OCI-LY1 (cell line): ENCODE results near the gene ASAH2.

Experiments
- CTCF ChIP-seq: fragments of 200-600 bp; sonication (generic), shearing (Covaris generic); IDR thresholded peaks from 2 replicates; pipeline ENCODE4 v1.5.1; 2017; ENCODE audit warnings: mild to moderate bottlenecking, antibody characterized with exemption, low read length, moderate library complexity, mixed read lengths
- EZH2 ChIP-seq: fragments of 200-600 bp; sonication (generic), shearing (Covaris generic); IDR thresholded peaks from 2 replicates; pipeline ENCODE4 v1.8.0; 2017; ENCODE audit warnings: borderline replicate concordance, mixed run types, mild to moderate bottlenecking, antibody characterized with exemption, low read length, moderate library complexity, mixed read lengths

DNA sequence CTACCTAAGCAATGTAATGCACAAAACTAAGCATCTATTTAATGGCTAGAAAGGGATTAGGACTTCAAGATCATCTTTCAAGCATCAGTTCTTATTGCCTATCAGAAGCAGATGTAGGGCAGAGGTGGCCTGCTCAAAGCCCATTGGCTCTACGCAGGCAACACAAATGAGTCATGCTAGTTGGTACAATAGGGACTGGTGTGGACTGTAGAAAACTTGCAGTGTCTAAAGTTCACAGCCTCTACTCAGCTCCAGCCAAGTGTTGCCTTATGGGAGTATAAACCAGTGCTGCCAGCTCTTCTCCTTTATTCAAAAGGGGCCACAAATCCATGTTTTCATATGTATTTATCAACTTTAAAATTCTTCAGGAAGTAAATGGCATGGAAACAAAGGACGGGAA lies 31.7 kb downstream of the ASAH2 start:
- no peak for TF ChIP-seq EZH2
- no peak for TF ChIP-seq CTCF
